HG02884 (cell line): ENCODE data around the gene MAP3K21.

Experiments
- ATAC-seq: cut with Tn5 transposase; IDR thresholded peaks from one replicate; pipeline ENCODE4 v1.9.1; 2021; ENCODE audit warnings: mild to moderate bottlenecking, moderate library complexity; ENCODE audit not compliant: unreplicated experiment

The MAP3K21 gene

DNA sequence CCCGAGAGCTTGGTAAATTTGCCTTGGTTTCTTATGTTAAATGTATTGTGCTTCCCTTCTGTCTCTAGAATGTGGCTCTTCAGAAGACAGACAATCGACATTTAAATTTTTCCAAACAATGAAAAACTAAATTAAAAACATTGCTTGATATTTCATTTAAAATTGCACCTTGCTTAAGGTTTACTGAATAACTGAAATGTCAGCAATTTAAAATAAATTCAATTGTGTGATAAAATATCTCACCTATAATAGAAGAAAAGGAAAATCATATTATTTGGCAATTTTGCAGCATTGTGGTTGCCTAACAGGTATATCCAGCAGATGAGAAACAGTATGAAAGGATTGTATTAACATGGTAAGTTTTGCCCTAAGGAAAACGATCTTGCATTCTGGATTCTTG, 56.5 kb downstream of the MAP3K21 start:
- no peak for ATAC-seq

GRCh38 chr1:233386336-233386735, 58.8 kb downstream of the MAP3K21 start:
- ATAC-seq: no peak

GRCh38 chr1:233387585-233387984, 60.1 kb downstream of the MAP3K21 start:
- no peak for ATAC-seq

- ATAC-seq: no peak
Measured at GRCh38 chr1:233389169-233389568, 61.6 kb downstream of the MAP3K21 start.

DNA sequence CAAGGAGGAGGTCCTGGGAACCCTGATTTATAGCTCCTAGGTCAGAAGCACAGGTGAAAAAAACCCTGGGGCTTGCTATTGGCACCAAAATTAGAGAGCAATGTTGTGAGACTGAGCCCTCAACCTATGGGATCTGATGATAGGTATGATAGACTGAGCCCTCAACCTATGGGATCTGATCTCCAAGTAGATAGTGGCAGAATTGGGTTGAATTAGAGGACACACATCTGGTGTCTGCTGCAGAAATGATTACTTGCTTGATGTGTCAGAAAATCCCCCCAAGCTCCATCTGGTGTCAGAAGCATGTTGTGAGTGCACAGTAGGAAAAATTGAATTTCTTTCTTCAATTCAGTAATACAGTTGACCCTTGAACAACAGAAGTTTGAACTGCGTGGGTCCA, 62.4 kb downstream of the MAP3K21 start:
- ATAC-seq: no peak

DNA sequence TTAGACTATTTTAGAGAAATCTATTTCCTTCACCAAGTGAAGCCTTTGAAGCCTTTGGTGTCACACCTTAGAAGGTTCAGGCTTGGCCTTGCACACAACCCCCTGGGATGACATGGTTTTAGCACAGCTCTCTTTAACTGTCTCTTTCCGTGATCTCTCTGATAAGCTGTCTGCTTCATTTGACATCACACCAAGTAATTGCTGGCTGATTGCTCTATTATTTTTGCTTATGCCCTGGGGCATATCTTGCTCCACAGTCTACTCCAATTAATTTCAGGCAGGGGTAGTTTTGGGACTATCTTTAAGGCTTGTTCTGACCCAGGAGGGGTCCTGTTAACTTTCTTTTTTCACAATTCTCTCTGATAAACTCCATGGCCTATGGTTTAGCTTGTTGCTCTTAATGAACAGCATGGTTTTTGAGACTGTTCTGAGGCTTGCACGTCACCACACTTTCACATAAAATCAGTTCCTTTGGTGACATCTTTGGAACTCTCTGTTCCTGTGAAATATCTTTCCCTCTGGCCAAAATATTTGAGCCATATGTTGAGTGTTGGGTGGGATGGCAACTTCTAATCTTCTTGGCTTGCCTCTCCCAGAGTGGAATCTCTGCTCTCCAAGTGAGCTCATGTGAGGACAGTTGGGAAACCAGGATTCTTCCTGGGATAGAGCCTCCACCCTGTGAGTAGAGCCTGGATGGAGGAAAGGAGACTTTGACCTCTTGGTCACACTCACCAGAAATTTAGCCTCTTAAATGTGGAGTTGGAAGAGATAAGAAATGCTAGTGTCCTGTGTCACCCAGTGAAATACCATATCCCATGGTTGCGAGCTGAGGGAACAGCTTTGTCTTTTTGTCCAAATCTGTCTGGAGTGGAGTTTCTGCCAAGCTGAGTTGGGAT, 63.6 kb downstream of the MAP3K21 start:
- no peak for ATAC-seq

DNA sequence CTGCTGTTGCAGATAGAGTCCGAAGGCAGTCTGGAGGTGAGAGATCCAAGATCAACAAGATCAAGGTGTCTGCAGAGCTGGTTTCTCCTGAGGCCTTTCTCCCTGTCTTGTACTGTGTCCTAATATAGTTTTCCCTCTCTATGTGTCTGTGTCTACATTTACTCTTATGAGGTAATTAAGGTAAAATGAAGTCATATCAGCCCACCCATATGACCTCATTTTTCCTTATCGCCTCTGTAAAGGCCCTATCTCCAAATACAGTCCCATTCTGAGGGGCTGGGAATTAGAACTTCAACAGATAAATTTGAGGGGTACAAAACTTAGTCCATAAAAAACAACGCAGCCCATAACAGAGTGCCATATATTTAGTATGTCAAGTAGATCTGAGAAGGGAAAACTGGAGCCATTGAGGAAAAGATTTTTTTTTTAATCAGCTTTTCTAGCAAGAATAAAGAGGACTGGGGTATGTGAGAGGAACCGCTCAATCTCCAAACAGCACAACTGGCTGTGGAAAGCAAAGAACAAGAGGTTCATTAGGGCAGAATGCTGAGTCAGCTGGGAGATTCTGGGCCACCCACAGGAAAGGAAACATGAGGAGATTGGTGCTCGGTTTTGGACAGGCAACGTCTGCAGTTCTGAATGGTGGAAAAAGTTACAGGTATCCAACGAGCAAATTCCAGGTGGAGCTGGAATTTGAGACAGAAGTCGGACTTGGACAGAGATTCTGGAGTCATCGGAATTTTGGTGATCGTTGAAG, 65.7 kb downstream of the MAP3K21 start:
- ATAC-seq: no peak

- no peak for ATAC-seq
Measured at GRCh38 chr1:233393926-233394680, 66.6 kb downstream of the MAP3K21 start.

GRCh38 chr1:233394860-233395717, 67.6 kb downstream of the MAP3K21 start:
- ATAC-seq: peak; percentile 76

DNA sequence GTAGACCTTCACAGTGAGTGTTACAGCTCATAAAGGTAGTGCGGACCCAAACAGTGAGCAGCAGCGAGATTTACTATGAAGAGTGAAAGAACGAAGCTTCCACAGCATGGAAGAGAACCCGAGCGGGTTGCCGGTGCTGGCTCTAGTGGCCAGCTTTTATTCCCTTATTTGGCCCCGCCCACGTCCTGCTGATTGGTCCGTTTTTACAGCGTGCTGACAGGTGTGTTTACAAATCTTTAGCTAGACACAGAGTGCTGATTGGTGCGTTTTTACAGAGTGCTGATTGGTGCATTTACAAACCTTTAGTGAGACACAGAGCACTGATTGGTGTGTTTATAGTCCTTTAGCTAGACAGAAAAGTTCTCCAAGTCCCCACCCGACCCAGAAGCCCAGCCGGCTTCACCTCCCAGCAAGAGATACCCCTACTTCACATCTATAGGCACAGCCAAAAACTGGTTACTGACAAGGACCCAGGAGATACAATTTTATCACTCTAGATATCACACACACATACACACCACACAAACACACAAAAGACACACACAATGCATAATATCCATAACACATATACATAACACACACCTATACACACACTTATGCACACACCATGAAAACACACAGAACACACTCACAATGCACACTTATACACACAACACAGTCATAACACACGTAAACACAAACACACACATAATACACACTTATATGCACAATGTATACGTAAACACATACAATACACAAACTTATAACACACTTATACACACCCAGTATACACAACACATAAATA, 68.5 kb downstream of the MAP3K21 start:
- ATAC-seq: no peak

DNA sequence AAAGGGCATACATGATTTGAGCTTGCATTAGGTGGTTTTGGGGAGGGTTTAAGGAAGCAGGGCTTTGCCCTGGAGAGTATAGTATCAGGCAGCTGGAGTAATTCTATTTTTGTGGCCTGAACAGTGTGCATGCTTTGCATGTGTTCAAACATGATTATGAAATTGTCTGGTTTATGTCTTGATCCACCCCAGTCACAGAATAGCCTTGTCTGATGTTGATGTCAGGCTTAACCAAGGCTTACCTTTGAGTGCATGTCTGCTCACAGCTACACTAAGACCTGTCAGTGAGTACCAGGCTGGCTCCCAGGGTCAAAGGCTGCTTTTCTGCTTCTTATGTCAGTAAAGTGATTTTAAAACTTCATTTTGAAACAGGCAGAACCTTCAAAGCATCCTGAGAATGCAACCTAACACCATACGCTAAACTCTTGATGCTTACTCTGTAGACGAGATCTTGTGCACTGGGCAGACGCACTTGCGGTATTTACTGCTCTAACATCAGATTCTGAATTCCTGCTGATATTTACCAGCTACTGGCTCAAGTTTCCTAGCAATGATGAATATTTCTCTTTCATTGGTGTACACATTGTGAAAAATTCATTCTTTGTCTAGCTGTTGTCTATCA, 78.9 kb downstream of the MAP3K21 start:
- no peak for ATAC-seq

DNA sequence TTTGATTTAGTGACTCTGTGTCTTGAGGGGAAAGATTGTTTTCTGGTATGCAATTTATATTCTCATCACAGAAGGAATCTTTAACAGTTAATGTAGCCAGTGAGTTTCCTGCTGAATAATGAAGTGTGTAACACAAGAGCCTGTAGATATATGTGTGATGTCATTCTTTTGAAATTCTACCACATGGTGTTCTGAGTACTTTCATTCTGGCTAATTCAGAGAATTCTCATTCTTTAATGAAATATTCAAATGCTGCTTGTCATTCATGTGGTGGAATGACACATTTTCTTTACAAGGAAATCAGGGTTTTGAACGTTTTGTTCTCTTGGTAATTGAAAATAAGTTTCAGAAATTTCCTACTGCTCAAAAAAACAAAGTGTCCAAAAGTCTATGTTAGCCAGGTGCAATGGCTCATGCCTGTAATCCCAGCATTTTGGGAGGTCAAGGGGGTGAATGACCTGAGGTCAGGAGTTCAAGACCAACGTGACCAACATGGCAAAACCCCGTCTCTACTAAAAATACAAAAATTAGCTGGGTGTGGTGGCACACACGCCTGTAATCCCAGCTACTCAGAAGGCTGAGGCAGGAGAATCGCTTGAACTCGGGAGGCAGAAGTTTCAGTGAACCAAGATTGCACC, 79.6 kb downstream of the MAP3K21 start:
- ATAC-seq: no peak

- ATAC-seq: no peak
Measured at GRCh38 chr1:233409540-233409939, 82.0 kb downstream of the MAP3K21 start.

DNA sequence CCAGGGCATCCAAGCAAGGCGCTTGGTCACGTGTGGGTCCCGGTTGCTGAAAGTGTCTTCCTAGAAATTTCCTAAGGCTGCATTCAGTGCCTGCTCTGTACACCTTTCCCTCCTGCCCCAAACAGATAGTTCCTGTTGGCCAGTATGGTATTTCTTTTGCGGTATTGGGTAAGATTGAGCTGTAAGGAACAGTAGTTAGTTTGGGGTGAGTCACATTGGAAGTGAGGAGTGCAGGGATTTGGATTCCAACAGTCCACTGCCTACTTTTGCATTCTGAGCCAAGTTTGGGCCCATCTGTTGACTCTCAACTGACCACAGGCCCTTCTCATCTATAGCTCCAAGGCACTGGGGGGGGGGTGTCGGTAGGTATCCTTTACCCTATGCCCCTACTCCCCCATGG, 83.4 kb downstream of the MAP3K21 start:
- no peak for ATAC-seq

DNA sequence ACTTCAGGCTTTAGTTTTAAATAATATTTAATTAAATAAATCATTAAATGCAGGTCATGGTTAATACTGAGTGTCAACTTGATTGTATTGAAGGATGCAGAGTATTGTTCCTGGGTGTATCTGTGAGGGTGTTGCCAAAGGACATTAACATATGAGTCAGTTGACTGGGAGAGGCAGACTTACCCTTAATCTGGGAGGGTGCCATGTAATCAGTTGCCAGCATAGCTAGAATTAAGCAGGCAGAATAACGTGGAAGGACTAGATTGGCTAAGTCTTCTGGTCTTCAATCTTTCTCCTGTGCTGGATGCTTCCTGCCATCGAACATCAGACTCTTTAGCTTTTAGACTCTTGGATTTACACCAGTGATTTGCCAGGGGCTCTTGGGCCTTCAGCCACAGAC, 85.3 kb downstream of the MAP3K21 start:
- ATAC-seq: no peak

GRCh38 chr1:233421293-233421692, 93.8 kb downstream of the MAP3K21 start:
- no peak for ATAC-seq

DNA sequence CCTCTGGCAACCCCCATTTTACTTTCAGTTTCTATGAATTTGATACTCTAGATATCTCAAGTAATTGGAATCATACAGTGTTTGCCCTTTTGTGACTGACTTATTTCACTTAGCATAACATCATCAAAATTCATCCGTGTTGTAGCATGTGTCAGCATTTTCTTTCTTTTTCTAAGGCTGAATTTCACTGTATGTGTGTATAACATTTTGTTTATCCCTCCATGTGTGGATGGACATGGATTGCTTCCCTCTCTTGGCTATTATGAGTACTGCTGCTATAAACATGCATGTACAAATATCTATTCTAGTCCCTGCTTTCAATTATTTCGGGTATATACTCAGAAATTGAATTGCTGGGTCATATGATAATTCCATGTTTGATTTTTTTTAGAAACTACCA, 97.3 kb downstream of the MAP3K21 start:
- no peak for ATAC-seq

DNA sequence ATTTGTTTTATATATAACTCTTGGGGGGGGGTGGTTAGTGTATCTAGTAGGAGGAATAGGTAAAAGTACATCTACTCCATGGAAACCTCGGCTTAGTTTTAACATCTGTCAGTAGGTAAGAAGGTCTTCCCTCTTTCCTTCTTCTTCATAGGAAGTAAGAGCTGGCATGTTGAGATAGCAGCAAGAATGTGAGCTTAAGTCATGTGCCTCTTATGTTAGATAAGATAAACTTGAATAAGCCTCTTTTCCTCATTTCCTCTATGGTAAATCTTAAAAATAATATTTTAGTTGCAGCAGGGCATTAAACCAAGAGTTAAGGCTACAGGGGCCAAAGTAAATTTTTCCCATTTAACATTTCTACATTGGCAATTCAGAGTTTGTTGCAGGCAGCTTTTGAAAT, 100.4 kb downstream of the MAP3K21 start:
- no peak for ATAC-seq
